GM19452 (cell line): ENCODE measurements around the gene CHRND.

Source experiments
- ATAC-seq: cut with Tn5 transposase; IDR thresholded peaks from one replicate; pipeline ENCODE4 v1.9.1; 2021; ENCODE audit not compliant: unreplicated experiment

Gene CHRND

DNA sequence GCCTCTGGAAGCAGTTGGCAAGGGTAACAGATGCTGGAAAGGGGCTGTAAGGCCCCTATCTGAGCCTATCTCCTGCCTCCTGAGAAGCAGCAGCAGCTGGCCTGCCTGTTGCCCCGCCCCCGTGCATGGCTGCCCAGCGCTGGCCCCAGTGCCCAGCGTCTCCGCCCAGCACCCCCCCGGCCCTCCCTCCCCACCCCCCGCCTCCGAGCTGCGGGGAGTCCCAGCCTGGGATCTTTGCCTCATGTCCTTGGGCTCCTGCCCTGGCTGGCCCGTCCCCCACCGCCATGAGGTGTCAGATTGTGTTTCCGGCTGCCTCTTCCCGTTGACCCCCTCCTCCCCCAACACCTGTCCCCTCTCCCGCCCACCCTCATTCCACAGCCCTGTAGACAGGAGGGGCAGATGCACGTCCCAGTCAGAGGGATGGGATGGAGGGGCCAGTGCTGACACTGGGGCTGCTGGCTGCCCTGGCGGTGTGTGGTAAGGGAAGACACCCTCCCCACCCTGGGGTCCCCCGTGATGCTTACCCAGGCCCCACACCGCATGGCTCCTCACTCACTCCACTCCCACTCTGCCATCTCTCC lies at the start of gene CHRND:
Gene CHRND, plus strand, starts transcription at position 370 of the 581 bp plus-strand sequence. Its CDS starts 56 bp downstream, at position 426.
- ATAC-seq, result no peak

- no peak for ATAC-seq
Measured at GRCh38 chr2:232476791-232477190, 49.2 kb upstream of the CHRND start.

DNA sequence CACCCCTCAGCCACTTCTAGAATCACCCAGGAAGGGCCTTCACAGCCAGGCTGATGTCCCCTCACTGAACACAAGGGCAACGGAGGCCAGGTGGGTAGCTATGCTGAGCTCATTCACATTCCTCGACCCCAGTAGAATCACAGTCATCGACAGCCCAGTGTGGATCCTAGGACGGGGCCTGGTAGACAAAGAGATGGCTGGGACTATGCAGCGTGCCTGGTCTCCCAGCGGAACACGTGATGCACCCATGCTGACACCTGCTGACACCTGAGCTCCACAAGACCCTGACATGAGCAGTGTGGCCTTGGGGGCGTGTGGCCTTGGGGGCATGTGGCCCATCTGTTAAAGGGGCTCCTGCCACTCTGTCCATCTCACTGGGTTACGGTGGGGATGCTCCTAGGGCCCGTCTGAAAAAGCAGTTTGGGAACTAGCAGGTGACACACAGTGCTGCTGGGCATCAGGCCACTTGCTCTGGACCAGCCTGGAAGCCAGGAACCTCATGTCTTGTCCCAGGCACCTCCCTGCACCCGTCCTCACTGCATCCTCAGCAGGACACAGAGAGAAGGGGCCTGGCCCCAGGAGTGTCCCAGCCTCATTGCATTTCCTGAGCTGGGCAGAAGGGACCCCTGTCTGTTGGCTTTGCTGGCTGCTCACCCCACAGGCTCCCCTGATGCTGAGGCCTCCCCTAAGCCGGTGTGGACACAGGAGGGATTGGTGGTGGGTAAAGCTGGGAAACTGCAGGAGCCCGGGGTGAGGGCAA lies 48.0 kb upstream of the CHRND start:
- no peak for ATAC-seq

DNA sequence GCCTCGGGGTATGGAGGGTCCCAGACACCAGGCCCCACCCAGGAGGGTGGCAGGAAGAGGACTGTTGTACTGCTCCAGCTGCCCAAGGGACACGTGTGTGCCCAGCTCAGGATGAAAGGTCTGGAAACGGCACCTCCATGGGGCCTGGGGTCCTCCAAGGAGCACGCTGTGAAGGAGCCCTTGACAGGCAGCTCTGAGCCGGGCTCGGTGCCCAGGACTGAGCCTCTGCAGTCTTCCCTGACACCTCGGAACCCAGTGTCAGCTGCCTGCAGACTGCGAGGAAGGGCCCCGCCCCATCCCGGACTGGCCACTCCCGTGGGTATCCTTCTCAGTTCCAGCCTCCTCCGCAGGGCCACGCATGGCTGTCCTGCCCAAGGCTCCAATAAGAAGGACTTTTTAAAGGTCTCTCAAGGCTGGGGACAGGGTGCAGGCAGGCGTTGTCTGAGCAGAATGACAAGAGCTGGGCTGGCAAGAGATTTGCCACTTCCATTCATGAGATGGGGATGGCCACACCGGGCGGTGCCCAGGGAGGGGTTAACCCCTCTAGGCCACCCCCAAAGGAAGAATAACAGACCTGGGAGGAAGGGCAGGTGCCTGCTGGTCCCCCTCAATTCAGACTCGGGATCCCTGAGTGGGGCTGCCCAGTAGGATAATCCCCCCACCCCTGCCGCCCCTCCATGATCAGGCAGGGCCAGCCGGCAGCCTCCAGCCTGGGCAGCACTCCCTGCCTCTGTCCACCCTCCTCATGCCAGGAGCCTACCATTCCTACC lies 47.2 kb upstream of the CHRND start:
- no peak for ATAC-seq

DNA sequence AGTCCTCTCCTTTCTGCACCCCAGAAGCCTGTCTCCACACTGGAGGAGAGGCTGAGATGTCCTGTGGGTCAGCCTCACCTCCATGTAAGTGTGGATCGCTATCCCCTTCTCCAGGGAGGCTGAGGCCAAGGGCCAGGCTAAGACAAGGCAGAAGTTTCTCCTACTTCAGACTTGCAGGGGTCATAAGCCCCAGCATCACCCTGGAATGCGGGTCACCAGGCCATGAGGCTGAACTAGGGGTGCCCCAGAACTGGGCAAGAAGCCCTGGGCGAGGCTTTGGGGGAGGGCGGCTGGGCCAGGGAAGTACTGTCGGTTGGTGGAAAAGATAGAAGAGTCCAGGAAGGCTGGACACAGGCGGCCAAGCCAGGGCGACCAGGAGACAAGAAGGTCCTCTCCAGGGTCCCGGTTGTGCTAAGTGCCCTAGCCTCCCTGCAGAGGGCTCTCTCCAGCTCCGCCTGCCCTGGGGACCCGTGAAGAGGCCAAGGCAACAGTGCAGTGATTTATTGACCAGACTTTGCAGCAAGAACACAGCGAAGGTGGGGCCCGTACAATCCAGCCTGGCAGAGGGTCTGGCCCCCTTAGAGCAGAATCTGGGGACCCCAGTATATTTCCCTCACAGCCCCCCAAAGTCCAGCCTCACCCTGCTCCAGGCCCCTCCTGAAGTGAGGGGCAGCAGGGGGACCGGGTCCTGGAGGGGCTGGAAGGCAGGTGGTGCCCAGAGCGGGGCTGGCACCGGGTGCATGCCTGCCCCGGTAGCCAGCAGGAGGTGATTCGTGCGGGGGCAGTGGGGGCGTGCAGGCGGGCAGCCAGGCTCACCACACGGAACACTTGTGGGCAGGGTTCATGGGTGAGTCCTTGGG lies 46.4 kb upstream of the CHRND start:
- no peak for ATAC-seq

DNA sequence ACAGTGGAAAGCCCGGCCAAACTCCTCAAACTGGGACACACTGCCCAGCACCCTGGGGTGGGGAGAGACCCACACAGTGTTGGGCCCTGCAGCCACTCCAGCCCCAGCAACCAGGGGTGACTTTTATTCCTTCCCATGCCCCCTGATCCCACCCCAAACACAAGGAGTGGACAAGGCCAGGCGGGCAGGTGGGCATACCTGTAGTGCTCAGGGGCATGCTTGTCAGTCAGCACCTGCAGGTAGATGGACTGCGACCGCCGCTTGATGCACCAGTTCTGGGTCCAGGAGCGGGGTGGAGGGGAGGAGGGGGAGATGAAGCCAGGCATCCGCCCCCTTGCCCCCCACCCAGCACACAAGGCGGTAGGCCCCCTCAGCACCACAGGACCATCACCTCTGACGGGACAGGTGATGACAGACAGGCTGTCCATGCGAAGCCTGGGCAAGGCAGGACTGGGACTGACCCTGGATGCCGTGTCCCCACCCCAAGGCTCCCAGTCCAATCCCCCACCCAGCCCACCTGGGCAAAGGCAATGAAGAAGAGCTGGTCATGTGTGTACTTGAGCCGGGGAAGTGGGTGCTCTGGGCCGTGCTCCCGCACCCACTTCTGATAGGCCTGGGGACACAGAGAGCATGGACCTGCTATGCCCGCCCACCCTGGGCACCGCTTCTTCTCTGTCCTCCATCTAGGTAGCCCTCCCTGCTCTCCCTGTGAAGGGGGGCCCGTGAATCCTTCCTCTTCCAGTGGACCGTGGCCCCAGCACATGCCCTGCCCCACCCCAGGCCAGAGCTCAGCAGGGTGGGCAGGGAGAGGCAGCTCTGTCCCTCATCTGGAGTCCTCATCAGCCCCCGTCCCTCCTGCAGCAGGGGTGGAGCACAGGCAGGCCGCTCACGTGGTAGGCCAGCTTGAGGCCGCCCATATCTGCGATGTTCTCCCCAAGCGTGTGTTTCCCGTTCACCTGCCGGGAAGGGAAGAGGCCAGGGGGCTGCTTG lies 45.5 kb upstream of the CHRND start:
- no peak for ATAC-seq

DNA sequence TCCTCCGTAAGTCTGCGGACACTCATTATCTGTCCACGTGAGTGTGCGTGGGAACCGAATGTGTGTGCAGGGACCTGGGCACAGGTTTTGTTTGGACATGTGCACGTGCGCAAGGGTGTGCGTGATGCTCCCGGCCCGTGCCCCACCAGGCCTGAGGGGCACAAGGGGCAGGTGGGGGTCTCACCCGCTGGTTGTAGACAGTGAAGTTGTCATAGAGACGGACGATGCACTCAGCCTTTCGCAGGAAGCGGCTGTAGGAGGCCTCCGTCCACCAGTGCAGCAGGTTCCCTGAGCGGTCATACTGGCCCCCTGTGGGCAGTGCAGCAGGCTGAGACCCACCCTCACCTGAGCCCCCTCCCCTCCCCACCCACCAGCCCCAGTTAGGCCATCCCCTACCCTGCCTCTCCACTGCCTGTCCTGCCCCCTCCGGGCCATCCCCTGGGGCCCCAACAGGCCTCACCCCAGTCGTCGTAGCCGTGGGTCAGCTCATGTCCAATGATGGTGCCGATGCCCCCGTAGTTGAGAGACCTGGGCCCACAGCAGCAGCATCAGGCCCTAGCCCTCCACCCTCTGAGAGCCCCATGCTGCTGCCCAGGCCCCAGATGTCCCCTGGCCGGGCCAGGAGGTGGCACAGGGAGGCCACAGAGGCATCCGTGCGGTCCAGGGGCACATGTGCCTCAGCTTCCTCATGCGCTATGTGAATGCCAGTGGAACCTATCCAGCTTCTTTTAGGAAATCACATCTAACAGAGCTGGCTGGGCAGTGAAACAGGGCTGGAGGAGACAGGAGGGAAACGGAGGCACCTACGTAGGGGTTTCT lies 44.4 kb upstream of the CHRND start:
- no peak for ATAC-seq

GRCh38 chr2:232482301-232483238 lies 43.4 kb upstream of the CHRND start:
- no peak for ATAC-seq

GRCh38 chr2:232483311-232483922 lies 42.5 kb upstream of the CHRND start:
- no peak for ATAC-seq

GRCh38 chr2:232483923-232484627 lies 41.9 kb upstream of the CHRND start:
- no peak for ATAC-seq

DNA sequence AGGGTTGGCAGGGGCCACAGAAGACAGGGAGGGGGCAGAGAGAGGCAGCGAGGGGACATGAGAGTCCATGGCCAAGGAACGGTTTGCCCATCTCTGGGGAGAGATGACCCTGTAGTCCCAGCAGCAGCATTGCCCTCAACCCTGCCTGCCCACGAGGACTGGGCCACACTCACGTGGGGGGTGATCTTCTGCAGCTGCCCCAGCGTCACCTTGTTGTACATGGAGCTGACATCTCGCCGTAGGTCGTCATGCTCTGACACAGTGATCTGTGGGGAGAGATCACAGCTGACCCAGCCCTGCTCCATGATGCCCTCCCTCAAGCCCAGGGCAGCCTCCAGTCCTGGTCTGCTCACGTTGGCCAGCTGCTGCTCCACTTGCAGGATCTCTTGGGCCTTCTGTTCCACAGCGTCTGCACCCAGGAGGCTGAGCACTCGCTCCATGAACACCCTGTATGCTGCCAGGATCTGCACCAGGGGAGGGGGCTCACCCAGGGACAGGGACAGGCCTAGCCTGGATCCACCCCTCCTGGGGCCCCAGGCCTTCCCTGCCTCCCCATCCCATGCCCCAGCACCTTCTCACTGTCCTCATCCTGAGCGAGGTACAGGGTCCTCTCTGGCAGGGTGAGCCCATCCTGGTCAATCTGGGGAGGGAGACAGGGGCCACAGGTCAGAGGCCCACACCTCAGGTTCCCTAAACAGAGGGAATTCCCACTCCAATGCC lies 41.2 kb upstream of the CHRND start:
- ATAC-seq, result no peak

- ATAC-seq, result no peak
Measured at GRCh38 chr2:232485348-232485756, 40.6 kb upstream of the CHRND start.

DNA sequence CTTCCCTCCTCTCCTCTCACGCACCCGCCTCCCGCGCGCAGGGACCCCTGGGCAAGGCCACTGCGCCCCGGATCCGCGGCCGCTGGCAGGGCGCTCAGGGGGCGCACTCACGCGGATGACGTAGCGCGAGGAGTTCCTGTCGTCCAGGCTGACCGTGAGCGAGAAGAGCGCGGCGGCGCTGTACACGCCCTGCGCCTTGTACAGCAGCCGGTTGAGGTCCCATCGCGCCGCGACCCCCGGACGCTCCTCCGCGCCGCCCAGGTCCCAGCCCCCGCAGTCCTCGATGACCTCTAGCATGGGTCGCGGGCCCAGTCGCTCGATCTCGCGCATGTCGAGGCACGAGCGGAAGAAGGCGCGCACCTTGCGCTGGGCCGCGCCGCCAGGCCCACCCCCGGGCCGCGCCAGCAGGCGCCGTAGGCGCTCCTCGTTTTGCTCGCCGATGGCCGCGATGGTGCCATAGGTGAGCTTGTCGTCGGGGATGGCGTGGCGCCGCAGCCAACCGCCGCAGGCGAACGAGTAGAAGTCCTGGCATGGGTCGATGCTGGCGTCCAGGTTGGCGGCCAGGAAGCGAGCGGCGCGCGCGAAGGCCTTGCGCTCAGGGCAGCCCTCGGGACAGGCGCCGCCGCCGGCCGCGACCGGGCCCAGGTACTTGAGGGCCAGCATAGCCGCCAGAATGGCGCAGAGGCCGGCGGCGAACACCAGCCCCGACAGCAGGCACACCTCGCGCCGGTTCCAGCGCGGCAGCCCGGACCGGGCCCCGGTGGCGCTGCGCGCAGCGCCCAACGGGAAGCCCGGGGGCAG lies 40.0 kb upstream of the CHRND start:
- no peak for ATAC-seq

DNA sequence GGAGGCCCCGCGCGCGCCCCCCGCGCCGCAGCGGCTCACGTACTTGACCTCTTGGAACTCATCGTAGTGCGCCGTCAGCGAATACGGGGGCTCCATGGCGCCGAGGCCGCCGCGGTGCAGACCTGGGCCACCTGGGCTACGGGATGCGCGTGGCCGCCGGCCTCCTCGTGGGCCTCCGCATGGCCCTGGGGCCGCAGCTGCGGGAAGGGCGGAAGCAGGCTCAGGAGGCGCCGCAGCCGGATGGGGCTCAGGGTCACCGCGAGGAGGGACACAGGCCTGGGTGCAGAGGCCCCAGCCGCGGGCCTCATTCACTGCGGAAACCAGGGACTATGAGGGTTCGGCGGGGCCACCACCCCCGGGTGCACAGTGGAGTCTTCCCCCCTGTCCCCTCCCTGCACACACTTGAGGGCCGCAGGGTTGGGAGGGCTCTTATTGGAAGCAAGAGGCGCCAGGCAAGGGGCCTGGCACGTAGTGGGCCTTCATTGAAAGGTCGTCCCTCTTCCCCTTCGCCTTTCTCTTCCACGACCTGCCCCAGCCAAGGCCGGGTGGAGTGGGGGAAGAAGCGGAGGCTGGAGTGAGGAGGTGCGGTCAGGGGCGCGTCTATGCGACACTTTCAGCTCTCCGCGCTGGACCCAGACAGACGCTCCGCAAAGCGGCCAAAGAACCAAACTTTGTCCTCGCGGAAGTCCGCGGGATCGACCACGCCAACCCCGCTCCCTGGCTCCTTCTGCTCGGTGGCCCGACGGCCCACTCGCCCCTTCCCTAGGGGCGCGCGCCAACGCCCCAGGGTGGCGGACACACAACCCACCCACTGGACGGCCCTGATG lies 39.2 kb upstream of the CHRND start:
- no peak for ATAC-seq
